T follicular helper cell (primary cell): ENCODE results near the gene TLE2.
"Not testable (repeated sequence)": the region's sequence is repeated elsewhere in the genome, so short reads cannot be mapped to it uniquely, and the experiment has no call there.

ENCODE experiments used
- DNase-seq: peaks from one replicate; pipeline ENCODE4 v3.0.0-alpha.2; 2020; ENCODE audit warnings: low read depth

TLE2 gene

GRCh38 chr19:2983351-2984214, 45.5 kb downstream of the TLE2 start:
- DNase-seq = no peak

- no peak for DNase-seq
Observed at GRCh38 chr19:2982983-2983350, 46.1 kb downstream of the TLE2 start.

GRCh38 chr19:2982561-2982960, 46.5 kb downstream of the TLE2 start:
- DNase-seq = no peak

- DNase-seq = no peak
Observed at GRCh38 chr19:2981898-2982297, 47.2 kb downstream of the TLE2 start.

- no peak for DNase-seq
Observed at GRCh38 chr19:2978772-2979171, 50.3 kb downstream of the TLE2 start.

GRCh38 chr19:2978166-2978767, 50.8 kb downstream of the TLE2 start:
- DNase-seq = no peak

- DNase-seq = no peak
Observed at GRCh38 chr19:2977746-2978138, 51.3 kb downstream of the TLE2 start.

- peak; percentile 90 for DNase-seq
Observed at GRCh38 chr19:2977001-2977745, 51.9 kb downstream of the TLE2 start, which contains the start of gene TLE6. TSS of gene TLE6 (plus strand) at chr19:2977564. CDS start at chr19:2978234, 670 bp downstream.

- no peak for DNase-seq
Observed at GRCh38 chr19:2976609-2977000, 52.5 kb downstream of the TLE2 start.

- DNase-seq = no peak
Observed at GRCh38 chr19:2974342-2975041, 54.6 kb downstream of the TLE2 start.

- DNase-seq = no peak
Observed at GRCh38 chr19:2973229-2973628, 55.9 kb downstream of the TLE2 start.

- DNase-seq = no peak
Observed at GRCh38 chr19:2970201-2970835, 58.8 kb downstream of the TLE2 start.

GRCh38 chr19:2969104-2969504, 60.0 kb downstream of the TLE2 start:
- no peak for DNase-seq

GRCh38 chr19:2967972-2968371, 61.1 kb downstream of the TLE2 start:
- DNase-seq = no peak

- no peak for DNase-seq
Observed at GRCh38 chr19:2964874-2965273, 64.2 kb downstream of the TLE2 start.

GRCh38 chr19:2963631-2964030, 65.4 kb downstream of the TLE2 start:
- not testable (repeated sequence) for DNase-seq

GRCh38 chr19:2963122-2963521, 66.0 kb downstream of the TLE2 start:
- no peak for DNase-seq

GRCh38 chr19:2962018-2962670, 66.9 kb downstream of the TLE2 start:
- DNase-seq = peak; percentile 26

GRCh38 chr19:2960120-2960519, 69.0 kb downstream of the TLE2 start:
- no peak for DNase-seq

GRCh38 chr19:2957160-2957559, 71.9 kb downstream of the TLE2 start:
- no peak for DNase-seq

GRCh38 chr19:2952953-2953481, 76.1 kb downstream of the TLE2 start:
- DNase-seq = no peak
